Measurements from ENCODE around the gene CHCHD10.

CHCHD10 gene

DNA sequence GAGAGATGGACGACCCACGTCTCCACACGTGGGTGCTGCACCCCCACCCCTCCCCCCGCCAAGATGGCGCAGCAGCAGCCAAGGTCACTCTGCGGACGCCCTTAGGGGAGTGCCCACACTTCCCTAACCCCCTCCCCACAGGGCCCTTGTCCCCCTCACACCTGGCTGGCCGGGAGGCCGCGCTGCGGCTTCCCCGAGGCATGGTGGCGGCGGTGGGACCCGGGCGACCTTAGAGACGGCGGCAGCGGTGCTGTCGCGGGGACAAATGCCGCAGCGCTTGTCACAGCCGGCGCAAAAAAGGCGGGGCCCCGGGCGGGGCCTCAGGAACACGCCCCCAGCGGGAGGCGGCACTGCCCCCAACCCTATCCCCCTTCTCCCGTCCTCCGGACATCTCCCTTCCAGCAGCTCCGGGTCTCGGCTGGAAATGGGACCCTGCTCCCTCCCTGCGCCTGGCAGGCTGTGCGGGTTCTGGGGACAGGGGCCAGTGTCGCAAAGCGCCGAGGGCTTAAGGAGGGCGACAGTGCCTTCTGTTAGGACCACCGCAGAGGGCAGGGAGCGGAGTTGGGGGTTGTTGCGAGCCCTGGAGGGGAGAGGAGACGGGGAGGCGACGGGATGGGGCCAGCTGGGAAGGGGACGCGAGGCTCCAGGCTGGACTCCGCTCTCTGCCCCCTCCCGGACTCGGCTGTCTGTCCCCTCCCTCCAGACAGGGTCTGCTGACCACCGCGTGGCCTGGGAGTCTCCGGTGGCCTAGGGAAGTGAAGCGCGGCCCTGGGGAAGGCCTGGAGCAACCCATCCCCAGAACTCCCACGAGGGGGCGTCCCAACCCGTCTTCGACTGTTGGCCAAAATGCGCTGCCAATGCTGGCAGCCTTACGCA, at the start of gene CHCHD10:
Gene CHCHD10 (minus strand): TSS at position 300 of the 876 bp plus-strand sequence. CDS start 98 bp downstream, at position 202.
- in situ Hi-C loops (cut with MboI; ENCODE audit: low pct_unique_long_range_greater_than_20kb, low sequenced_read_pairs): no loop called here
- DNase-seq: peak; percentile 94

DNA sequence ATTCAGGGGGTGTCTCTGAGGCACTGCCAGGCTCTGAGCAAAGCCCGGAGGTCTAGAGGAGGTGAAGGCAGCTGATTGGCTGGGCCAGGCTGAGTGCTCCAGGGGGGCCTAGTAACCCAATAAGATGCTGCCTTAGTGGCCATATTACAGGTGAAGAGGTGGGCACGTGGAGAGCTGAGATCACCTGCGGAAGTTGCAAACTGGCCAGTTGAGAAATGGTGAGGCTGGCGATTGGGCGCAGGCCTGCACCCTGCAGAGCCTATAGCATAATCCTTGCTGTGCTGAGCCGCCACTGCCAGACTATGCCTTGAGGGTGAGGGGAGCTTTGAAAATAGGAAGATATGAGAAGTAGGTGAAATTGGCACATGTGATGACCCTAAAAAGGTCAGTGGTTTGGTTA, 49.4 kb upstream of the CHCHD10 start:
- in situ Hi-C loops (cut with MboI; ENCODE audit: low pct_unique_long_range_greater_than_20kb, low sequenced_read_pairs): loop anchor here (25.0 kb wide), 1 partner anchor 105 kb away; no protein-coding TSS in a partner anchor

DNA sequence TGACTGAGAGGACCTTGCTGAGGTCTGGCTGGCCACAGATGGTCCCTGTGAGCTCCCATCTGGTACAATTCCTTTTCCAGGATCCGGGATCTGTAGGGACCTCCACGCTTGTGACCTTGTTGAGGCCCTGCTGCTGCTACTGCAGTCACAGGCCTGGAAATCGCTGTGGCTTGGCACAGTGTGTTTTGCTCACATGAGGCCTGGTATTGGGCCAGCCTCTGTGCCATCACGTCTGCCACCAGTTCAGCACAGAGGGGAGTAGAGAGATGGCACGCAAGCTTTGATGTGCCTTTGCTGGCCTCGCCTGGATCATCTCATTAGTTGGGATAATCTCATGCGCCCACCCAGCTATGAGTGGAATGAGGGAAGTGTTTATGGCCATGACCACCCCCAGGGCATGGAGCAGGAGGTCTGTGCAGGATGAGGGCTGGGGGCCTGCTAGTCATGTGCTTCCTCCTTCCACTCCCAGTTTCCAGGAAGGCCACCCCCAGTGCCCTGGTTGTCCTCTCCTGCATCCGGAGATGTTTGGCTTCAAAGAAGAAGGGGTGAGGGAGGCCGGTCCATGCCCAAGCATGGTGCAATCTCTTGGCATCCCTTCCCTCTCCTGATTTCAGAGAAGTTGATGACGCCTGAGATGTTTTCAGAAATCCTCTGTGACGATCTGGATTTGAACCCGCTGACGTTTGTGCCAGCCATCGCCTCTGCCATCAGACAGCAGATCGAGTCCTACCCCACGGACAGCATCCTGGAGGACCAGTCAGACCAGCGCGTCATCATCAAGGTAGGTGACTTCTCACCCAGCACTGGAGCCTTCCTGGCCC, 48.6 kb upstream of the CHCHD10 start:
- DNase-seq: no peak
- in situ Hi-C loops (cut with MboI; ENCODE audit: low pct_unique_long_range_greater_than_20kb, low sequenced_read_pairs): loop anchor here (25.0 kb wide), 1 partner anchor 104 kb away; no protein-coding TSS in a partner anchor

More for the DNA sequence above, 49.4 kb upstream of the CHCHD10 start:
- DNase-seq: no peak

DNA sequence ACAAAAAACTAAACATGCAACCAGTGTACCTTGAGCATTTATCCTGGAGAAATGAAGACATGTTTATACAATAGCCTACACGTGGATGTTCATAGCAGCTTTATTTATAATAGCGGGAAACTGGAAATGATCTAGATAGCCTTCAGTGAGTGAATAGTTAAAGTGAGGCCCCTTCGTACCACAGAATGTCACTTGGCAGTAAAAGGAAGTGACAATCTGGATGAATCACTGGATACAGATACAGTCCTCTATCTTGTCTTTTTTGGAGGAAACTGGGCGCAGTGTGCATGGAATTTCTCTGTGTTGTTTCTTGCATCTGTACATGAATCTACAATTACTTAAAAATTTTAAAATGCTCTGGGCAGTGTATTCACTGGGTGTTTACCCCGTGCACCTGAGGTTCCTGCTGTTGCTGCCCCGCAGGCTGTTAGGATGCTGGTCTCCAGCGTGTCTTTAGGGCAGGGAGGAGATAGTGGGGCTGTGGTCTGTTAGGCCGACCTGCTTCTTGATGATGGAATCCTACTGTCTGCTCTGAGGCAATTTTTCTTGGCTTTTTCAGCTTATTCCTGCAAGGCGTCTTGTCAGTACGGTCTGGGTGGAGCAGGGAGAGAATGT, 47.9 kb upstream of the CHCHD10 start:
- in situ Hi-C loops (cut with MboI; ENCODE audit: low pct_unique_long_range_greater_than_20kb, low sequenced_read_pairs): loop anchor here (25.0 kb wide), 1 partner anchor 103 kb away; no protein-coding TSS in a partner anchor
- DNase-seq: no peak

DNA sequence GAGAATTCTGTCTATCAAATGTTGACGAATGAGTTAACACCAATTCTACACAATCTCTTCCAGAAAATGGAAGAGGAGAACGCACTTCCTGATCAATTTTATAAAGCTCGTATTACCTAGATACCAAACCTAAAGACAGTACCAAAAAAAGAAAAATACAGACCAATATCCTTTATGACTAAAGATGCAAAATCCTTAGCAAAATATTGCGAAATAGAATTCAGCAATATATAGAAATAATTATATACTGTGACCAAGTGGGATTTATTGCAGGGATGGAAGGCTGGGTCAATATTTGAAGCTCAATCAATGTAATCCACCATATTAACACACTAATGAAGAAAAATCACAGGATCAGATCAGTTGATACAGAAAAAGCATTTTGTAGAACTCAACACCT, 44.6 kb upstream of the CHCHD10 start:
- DNase-seq: no peak
- in situ Hi-C loops (cut with MboI; ENCODE audit: low pct_unique_long_range_greater_than_20kb, low sequenced_read_pairs): loop anchor here (25.0 kb wide), 1 partner anchor 100 kb away; no protein-coding TSS in a partner anchor

DNA sequence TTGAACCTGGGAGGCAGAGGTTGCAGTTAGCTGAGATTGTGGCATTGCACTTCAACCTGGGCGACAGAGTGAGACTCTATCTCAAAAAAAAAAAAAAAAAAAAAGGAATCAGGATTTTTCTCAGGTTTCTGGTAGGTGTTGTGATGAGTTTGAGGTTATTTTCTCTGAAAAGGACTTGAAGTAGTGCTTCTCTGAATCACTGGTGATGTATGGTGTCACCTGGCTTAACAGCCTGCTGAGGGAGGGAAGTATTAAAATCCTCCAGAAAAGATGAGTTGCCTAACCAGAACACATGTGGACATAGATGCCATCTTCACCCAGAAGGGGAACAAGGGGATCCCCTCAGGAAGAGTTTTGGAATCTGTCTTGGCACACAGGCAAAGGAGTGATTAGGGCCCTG, 39.1 kb upstream of the CHCHD10 start:
- in situ Hi-C loops (cut with MboI; ENCODE audit: low pct_unique_long_range_greater_than_20kb, low sequenced_read_pairs): loop anchor here (25.0 kb wide), 1 partner anchor 95 kb away; no protein-coding TSS in a partner anchor
- no peak for DNase-seq

DNA sequence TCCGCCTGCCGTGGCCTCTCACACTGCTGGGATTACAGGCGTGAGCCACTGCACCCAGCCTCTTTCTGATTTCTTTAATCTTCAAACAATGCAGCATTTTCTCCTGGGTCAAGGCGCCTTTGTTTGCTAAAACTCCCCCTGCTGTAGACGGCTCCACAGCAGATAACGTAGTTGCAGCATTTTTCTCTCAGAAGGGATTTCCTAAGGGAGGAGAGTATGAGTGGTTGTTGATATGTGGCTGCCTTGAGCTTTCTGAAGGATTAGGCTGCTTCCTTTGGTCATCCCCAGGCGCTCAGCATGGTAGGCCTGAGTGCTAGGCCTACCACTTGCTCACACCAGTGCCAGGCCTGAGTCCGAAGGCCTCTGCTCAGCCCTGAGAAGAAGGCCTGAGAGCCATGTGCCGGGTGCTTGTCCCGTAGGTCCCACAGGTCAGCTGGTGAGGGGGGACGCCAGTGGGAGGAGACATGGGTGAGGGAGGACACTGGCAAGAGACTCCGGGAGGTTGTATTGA, 37.1 kb upstream of the CHCHD10 start:
- in situ Hi-C loops (cut with MboI; ENCODE audit: low pct_unique_long_range_greater_than_20kb, low sequenced_read_pairs): loop anchor here (25.0 kb wide), 1 partner anchor 93 kb away; no protein-coding TSS in a partner anchor
- no peak for DNase-seq

DNA sequence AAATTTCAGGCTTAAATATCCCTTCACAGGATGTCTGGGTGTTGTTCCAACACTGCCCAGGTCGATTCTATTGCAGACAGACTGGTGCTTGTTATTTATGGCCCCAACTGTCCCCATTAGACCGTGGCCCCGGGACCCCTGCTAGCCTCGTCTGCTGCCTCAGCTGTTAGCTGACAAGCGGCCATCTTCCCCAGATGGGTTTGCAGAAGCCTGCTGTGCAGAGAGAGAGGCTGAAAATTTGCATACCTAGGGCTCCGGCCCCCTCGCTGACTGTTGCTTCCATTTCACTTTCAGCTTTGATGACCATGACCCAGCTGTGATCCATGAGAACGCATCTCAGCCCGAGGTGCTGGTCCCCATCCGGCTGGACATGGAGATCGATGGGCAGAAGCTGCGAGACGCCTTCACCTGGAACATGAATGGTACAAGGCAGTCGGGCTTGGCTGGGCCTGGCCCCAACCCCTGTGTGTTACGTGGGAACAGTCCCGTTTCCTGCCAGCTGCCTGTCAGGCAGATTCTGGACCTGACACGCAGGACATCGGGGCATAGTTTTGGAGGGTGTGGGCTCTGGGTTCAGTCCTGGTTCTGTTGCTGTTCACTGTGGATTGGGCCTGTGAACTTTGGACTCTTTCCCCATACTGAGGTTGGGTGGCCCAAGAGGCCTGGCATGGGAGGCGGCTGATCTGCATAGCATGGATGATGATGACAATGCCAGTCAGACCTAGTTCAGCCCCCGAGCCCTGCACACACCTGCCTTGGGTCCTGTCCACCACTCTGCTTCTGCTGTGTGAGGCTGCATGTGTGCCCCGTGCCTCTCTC, 35.4 kb upstream of the CHCHD10 start:
- DNase-seq: no peak
- in situ Hi-C loops (cut with MboI; ENCODE audit: low pct_unique_long_range_greater_than_20kb, low sequenced_read_pairs): loop anchor here (25.0 kb wide), 1 partner anchor 91 kb away; no protein-coding TSS in a partner anchor

DNA sequence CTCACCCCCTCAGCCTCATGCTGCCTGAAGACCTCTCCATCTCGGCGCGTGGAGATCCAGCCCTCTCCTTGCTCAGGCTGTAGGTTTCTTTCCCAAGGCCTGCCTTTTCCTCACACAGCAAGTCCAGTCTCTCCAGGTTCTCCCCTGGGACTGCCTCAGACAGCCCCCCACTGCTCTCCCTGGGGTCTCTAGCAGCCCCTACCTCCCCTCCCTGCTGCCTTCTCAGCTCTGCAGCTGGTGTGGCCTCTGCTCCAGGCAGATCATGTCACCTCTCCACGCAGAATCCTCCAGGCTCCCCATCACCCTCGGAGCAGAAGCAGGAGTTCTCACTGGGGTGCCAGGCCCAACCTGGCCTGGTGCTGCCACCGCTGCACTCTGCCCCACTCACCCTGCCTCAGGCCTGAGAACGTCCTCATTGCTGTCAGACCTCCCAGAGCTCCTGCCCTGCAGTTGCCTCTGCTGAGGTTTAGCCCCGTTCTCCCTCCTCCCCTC, 34.2 kb upstream of the CHCHD10 start:
- no peak for DNase-seq
- in situ Hi-C loops (cut with MboI; ENCODE audit: low pct_unique_long_range_greater_than_20kb, low sequenced_read_pairs): loop anchor here (25.0 kb wide), 1 partner anchor 90 kb away; no protein-coding TSS in a partner anchor

DNA sequence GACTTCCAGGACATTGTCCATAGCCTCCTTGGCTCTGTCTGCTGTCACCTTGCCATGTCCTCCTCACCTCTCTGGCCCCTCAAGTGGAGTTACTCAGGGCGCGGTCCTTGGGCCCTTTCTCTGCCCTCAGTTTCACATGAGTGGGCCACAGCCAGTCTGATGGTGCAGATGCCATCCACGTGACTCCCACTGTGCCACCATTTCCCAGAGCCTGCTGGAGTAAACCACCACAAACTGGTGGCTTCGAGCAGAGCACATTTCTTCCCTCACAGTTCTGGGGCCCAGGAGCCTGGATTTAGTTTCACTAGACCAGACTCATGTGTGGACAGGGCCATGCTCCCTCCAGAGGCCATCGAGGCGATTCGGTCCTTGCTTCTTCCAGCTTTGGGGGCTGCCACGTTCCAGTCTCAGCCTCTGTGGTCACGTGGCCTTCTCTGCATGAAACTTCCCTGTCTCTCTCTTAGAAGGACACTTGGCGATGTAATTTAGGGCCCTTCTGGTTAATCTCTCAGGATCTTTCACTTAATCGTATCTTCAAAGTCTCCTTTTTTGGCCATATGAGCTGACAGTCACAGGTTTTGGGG, 33.6 kb upstream of the CHCHD10 start:
- in situ Hi-C loops (cut with MboI; ENCODE audit: low pct_unique_long_range_greater_than_20kb, low sequenced_read_pairs): loop anchor here (25.0 kb wide), 1 partner anchor 89 kb away; no protein-coding TSS in a partner anchor
- no peak for DNase-seq

DNA sequence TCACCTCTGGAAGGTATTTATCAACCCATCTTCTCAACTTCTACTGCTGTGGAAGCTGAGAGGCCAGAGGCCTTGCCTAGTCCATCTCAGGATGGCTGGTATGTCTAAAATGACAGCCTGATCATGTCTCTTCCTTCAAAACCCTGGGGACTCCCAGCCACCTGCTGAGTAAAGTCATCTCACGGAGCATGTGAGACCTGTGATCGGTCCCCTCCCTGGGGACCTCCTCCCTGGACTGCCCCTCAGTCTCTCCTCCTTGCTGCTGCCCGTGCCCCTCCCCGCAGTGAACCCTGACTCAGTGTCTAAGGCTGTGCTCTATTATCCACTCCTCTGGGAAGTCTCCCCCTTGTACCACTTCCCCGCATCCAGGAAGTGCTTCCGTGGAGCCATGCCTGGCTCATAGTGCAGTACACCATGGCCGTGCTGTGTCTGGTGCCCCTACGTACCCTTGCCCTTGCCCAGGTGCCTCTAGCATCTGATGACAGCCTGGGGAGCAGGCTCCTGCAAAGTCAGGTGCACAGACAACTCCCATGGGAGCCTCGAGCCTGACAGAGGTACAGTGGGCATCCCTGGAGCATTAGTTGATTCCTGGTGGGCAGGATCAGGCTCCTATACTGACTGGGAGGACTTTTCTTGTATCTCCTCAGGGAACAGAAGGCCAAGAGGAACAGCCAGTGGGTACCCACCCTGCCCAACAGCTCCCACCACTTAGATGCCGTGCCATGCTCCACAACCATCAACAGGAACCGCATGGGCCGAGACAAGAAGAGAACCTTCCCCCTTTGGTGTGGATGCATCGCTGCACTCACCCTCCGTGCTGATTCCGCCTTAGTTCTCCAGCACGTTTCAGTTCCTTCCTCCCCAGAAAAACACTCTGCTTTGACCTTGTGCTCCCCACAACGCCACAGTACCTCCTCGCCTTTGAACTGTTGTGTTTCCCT, 32.8 kb upstream of the CHCHD10 start:
- in situ Hi-C loops (cut with MboI; ENCODE audit: low pct_unique_long_range_greater_than_20kb, low sequenced_read_pairs): loop anchor here (25.0 kb wide), 1 partner anchor 88 kb away; no protein-coding TSS in a partner anchor
- DNase-seq: no peak

DNA sequence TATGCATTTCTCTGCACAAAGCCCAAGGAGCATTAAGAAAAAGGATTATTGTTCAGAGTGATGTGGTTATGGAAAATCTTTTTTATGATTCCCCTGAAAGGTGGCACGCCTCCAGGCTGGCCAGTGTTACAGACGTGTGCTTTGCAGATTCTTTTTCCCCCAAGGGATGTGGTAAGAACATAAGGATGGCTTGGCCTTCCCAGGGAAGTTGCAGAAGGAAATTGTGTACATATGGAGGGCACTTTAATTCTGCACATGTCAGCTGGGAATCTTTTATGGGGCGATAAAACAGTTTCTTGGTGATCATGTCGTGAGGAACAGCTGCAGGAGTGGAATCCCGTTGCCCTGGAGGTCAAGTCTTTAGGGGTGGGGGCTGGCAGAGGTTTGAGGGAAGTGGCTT, 28.7 kb upstream of the CHCHD10 start:
- in situ Hi-C loops (cut with MboI; ENCODE audit: low pct_unique_long_range_greater_than_20kb, low sequenced_read_pairs): no loop called here
- no peak for DNase-seq

DNA sequence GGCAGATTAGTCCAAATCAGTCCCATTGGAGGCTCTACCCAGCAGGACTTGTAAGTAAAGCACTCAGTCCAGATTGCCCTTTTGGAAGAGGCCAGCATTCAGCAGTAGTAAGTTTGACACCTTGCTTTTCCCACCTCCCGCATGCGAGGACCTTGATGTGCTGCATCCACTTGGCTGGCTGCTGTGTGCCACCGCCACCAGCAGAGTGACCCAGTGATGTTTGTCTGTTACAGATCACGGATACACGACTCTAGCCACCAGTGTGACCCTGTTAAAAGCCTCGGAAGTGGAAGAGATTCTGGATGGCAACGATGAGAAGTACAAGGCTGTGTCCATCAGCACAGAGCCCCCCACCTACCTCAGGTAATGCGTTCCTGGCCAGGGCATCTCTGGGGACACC, 25.6 kb upstream of the CHCHD10 start:
- in situ Hi-C loops (cut with MboI; ENCODE audit: low pct_unique_long_range_greater_than_20kb, low sequenced_read_pairs): no loop called here
- no peak for DNase-seq

DNA sequence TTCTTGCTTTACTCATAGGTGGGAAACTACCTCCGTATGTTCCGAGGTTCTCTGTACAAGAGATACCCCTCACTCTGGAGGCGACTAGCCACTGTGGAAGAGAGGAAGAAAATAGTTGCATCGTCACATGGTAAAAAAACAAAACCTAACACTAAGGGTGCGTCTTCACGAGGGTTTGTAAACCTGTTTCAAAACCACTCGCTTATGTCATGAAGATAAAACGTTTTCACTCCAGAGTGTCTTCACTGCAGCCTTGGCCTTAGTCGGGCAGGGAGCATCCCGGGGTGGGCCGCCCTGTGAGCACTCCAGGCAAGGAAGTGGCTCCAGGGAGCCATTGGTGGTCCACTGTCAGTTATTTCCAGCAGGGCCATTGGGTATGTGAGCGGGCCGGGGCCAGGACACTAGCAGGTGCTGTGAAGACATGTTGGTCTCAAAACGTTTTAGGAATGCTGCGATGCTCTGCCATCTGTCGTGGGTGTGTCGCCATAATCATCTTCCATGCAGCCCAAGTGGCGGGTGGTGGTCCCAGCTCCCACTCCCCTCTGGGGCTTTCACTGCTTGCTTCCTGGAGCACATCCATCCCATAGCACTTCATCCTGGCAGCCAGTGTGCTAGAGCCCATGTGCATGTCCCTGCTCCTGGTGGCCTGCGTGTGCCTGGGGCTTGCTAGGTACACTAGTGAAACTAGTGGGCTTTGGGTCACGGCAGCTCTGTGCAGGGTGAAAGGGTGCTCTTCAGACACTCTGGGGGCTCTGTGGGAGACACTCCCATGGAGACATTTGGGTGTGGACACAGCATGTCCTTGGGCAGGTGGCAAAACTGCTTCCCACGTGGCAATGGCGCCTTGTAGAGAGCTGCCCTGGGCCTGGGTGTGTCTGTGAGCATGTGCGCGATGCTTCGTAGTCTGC, 24.2 kb upstream of the CHCHD10 start:
- DNase-seq: no peak
- in situ Hi-C loops (cut with MboI; ENCODE audit: low pct_unique_long_range_greater_than_20kb, low sequenced_read_pairs): no loop called here

DNA sequence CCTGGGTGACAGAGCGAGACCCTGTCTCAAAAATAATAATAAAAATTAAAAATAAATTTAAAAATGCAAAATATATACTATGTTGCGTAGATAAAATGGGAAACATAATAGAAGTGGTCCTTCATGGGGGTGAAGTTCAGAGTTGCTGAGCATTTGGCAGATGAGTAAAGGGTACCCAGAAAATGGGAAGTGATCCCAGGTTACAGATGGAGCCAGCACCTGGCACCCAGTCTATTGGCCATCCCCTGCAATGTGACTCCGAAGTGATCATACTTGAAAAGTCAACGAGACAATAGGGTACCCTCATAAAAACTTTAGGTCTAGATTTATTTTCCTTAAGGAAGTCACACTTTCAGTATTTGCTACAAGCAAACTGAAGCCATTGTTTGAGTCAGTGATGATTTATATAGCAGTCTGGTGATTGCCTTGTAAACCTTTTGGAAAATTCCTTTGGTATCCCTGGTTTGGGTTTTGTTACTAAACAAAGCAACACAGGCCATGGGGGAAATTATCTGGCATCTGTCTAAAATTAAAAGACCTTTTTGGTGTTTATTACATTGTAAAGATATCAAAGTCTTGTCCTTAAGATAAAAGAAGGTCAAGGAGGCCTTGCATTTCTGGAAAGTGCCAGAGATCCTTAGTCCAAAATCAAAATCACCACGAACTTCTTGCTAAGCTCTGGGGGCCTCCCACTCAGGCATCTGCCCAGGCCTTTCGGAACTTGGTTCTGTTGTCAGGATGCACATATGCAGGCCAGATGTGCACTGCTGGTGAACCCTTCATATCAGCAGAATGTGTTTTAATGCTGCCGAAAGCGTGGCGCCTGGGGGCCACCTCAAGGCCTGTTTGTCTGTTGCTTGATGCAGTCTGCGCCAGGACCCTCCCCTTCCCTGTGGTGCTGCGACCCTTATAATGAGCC, 23.3 kb upstream of the CHCHD10 start:
- in situ Hi-C loops (cut with MboI; ENCODE audit: low pct_unique_long_range_greater_than_20kb, low sequenced_read_pairs): no loop called here
- no peak for DNase-seq

Data from KBM-7 (cell line).